C4-2B (cell line): ENCODE measurements around the gene MB.
"Not testable (repeated sequence)": the region's sequence is repeated elsewhere in the genome, so short reads cannot be mapped to it uniquely, and the experiment has no call there.

Experiments
- H3K27ac ChIP-seq: fragments of 450-650 bp; 2 replicates; pipeline ENCODE4 v1.5.1; 2017
- ZFX ChIP-seq: fragments of 450-650 bp; IDR thresholded peaks from 2 replicates; pipeline ENCODE4 v1.6.1; 2017
- TF ChIP-seq, protein P1 (sequence below): fragments of 450-650 bp; conservative IDR thresholded peaks from 2 replicates; pipeline ENCODE4 v1.5.1; 2017; ENCODE audit warnings: mild to moderate bottlenecking

Gene MB

DNA sequence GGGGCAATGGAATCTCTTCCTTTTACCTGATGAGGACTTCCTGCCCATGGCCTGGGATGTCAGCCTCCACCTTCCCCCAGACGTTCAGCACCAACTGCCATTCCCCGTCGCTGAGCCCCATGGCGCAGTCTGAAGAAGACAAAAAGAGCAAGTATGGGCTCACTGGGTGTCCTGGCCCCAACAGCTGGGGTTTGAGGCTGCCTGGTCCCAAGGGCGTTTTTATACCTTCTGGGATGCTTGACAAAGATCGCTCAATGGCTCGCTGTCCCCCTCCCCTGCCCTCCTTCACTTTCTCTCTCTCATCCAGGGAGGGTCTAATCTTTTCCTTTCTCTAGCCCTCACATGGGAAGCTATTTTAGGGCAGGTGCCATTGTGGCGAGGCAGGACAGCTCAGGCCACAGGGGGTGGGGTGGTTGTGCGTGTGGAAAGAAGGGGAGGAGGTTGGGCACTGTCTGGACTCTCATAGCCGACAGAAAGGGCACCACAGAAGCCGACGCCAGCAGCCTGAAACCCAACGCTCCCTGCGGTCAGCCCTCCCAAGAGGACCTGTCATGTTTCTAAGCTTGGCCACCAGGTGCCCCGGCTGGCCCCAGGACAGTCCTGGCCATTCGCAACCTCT lies at the start of gene MB:
Gene MB, minus strand, starts transcription at position 193 of the 619 bp plus-strand sequence. Its CDS starts 72 bp downstream, at position 121.
- TF ChIP-seq, protein P1, sequence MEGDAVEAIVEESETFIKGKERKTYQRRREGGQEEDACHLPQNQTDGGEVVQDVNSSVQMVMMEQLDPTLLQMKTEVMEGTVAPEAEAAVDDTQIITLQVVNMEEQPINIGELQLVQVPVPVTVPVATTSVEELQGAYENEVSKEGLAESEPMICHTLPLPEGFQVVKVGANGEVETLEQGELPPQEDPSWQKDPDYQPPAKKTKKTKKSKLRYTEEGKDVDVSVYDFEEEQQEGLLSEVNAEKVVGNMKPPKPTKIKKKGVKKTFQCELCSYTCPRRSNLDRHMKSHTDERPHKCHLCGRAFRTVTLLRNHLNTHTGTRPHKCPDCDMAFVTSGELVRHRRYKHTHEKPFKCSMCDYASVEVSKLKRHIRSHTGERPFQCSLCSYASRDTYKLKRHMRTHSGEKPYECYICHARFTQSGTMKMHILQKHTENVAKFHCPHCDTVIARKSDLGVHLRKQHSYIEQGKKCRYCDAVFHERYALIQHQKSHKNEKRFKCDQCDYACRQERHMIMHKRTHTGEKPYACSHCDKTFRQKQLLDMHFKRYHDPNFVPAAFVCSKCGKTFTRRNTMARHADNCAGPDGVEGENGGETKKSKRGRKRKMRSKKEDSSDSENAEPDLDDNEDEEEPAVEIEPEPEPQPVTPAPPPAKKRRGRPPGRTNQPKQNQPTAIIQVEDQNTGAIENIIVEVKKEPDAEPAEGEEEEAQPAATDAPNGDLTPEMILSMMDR = no peak
- TF ChIP-seq ZFX = no peak
- peak within 1 kb of the TSS; percentile 54 for H3K27ac ChIP-seq

DNA sequence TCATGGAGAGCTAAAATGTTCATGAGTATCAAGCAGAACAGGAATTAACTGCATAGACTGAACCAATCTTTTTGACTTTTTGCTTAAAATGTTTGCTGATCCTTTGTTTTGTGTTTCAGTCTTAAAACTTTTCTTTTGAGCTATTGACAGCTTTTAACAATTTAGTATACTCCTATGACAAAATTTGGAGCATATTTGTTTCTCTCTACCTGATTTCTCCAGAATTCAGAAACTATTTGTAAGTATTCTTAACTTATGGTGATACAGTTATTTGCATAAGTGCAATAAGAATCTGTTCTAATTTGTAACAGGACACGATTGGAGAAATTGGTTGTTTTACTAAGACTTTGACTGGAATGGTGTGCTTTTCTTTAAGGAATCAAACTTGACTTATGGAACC lies 49.6 kb upstream of the MB start:
- not testable (repeated sequence) for H3K27ac ChIP-seq

DNA sequence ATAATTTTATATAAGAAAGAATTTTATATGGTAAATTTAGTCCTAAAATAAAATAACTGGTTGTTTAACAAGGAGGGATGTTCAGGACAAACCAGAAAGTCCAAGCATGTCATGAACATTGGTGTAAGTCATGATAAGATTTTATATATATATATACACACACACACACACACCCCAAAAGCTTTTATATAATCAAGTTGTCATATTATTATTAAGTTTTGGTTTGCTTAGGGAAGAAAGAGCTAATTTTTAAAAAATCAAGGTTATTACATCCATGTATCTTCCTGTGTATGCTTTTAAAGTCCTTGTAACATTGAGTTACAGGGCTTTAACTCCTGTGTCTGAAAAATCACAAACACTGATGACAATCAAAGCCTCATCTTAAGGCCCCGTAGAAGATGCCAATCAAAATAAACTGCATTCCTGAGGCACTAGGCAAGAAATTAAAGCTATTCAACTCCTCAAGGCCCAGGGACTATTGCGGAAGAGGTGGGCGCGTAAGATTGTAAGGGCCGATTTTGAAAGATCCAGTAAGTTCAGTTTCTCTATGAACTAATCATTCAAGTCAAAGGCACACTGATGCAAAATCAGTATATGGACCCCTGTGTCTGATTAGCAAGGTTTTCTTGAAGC lies 47.9 kb upstream of the MB start:
- no peak for TF ChIP-seq ZFX
- TF ChIP-seq, protein P1 = no peak
- no peak overlapping the region for H3K27ac ChIP-seq

DNA sequence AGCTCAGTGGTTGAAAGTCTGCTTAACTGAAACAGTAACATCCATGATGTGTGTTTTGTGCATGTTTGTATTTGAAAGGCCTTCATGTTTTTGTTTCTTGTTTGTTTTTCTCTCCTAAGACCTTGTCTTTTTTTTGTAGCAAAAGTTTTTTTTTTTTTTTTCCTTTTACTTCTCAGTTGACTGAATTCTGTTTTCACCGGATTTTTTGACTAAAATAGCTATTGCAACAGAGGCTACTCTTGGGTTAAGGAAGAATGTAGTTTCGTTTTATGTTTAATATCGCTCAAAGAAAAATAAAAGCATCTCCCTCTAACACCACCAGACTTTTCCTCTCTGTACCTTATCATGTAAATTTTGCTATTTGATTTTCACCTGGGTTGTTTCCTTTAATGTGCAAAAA lies 46.2 kb upstream of the MB start:
- TF ChIP-seq, protein P1 = no peak
- TF ChIP-seq ZFX = no peak
- no peak overlapping the region for H3K27ac ChIP-seq

DNA sequence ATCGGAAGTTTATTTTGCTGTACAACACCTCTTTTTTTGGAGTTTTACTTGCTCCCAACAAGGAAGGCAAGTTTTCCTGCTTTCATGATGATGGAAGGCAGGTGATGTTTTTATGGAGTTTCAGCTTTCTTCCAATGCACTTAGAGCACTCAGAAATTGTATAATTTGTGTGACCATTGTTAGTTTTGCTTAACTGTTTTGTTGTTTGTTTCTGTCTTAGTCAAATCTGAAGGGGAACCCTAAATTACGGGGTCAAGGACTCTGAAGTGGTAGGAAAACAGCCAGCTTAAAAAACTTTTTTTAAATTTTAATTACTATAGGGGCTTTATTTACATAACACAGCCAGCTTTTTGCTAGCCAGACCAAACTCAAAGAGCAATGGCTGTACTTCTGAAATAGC lies 45.8 kb upstream of the MB start:
- no peak overlapping the region for H3K27ac ChIP-seq
- TF ChIP-seq, protein P1 = no peak
- TF ChIP-seq ZFX = no peak

DNA sequence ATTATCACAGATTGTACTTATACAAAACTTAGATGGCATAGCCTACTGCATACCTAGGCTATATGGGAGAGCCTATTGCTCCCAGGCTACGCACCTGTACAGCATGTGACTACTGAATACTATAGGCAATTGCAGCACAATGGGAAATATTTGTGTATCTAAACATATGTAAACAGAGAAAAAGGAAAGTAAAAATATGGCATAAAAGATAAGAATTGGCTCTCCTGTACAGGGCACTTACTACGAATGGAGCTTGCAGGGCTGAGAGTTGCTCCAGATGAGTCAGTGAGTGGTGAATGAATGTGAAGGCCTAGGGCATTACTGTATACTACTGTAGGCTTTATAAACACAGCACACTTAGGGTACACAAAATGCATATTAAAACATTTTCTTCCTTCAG lies 44.3 kb upstream of the MB start:
- TF ChIP-seq ZFX = no peak
- TF ChIP-seq, protein P1 = no peak
- H3K27ac ChIP-seq = no peak overlapping the region

DNA sequence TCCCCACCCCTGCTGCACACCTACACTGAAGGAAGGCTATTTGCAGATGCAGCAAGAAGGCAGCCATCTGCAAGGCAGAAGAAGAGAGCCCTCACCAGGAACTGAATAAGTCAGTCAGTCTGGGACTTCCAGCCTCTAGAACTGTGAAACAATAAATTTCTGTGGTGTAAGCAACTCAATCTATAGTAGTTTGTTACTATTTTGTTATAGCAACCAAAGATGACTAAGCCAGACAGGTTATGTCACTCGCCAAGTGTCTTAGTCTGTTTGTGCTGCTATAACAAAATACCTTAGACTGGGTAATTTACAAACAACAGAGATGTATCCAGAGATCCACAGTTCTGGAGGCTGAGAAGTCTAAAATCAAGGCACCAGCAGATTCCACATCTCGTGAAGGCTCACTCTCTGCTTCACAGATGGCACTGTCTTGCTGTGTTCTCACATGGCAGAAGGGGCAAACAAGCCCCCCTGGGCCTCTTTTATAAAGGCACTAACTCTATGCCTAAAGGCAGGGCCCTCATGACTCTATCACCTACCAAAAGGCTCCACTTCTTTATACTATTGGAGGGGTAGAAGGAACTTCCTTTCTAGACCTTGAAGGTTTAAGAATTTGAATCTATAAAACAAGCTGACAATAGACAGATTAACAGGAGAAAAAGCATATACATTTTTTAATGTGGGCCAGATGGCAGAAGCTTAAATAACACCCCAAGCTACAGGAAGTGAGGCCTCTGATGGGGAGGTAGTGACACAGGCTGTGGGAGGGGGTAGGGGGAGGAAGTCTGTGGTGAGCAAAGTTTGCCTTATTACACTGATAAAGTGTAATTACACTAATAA lies 43.4 kb upstream of the MB start:
- TF ChIP-seq ZFX = no peak
- TF ChIP-seq, protein P1 = no peak
- no peak overlapping the region for H3K27ac ChIP-seq
